Keratinocyte (primary cell): ENCODE results near the gene GSTA3. TPM values are rescaled to one million over a fixed set of nuclear protein-coding genes. Genes with fewer than 3 reads are reported as not detected.

Experiments used
- DNase-seq: peaks from one replicate; pipeline ENCODE4 v3.0.0-alpha.2; 2011; ENCODE audit warnings: low read depth, missing footprints, low spot score
- FAIRE-seq: peaks from 2 replicates; lab custom pipeline; 2011; peaks lifted over from hg19 to GRCh38; lab: Jason Lieb, UNC
- H2AFZ ChIP-seq: 2 replicates; pipeline ENCODE4 v1.6.0; 2012; ENCODE audit warnings: low read length, control low read depth, inconsistent platforms; ENCODE audit not compliant: control insufficient read depth
- H3K27ac ChIP-seq: 2 replicates; pipeline ENCODE4 v1.5.1; 2011; ENCODE audit warnings: low read length; ENCODE audit not compliant: control insufficient read depth, insufficient read depth
- H3K27me3 ChIP-seq: 3 replicates; pipeline ENCODE4 v1.6.0; 2011; ENCODE audit warnings: low read length; ENCODE audit not compliant: control insufficient read depth, insufficient read depth; ENCODE audit errors: extremely low read depth
- H3K36me3 ChIP-seq, 2 experiments: 2 replicates in 1 of 2; 3 replicates in 1 of 2; pipeline ENCODE4 v1.5.1; 2011; ENCODE audit warnings: low read length in 2 of 2, mild to moderate bottlenecking in 1 of 2; ENCODE audit not compliant: control insufficient read depth in 2 of 2, insufficient read depth in 2 of 2; ENCODE audit errors: extremely low read depth in 1 of 2
- H3K4me1 ChIP-seq: 3 replicates; pipeline ENCODE4 v1.5.1; 2011; ENCODE audit warnings: low read length; ENCODE audit not compliant: control insufficient read depth, insufficient read depth; ENCODE audit errors: extremely low read depth
- H3K4me2 ChIP-seq: 3 replicates; pipeline ENCODE4 v1.6.0; 2011; ENCODE audit warnings: low read depth, low read length; ENCODE audit not compliant: control insufficient read depth, insufficient read depth; ENCODE audit errors: extremely low read depth
- H3K4me3 ChIP-seq, 3 experiments: fragments of 200-600 bp in 1 of 3; sonication (generic) in 1 of 3; 2 replicates in 2 of 3; 3 replicates in 1 of 3; pipeline ENCODE4 v1.5.1; 2011 to 2016; ENCODE audit warnings: low read length in 3 of 3, mild to moderate bottlenecking in 3 of 3, control low read depth in 2 of 3, inconsistent platforms in 1 of 3, low read depth in 1 of 3, mixed read lengths in 1 of 3, mixed run types in 1 of 3, moderate library complexity in 1 of 3; ENCODE audit not compliant: control insufficient read depth in 2 of 3, insufficient read depth in 2 of 3; ENCODE audit errors: extremely low read depth in 1 of 3
- H3K79me2 ChIP-seq: 2 replicates; pipeline ENCODE4 v1.6.0; 2012; ENCODE audit warnings: low read length; ENCODE audit not compliant: control insufficient read depth, insufficient read depth
- H3K9ac ChIP-seq: 3 replicates; pipeline ENCODE4 v1.6.0; 2011; ENCODE audit warnings: low read length; ENCODE audit not compliant: control insufficient read depth, insufficient read depth; ENCODE audit errors: extremely low read depth
- H3K9me1 ChIP-seq: 3 replicates; pipeline ENCODE4 v1.6.0; 2011; ENCODE audit warnings: low read length; ENCODE audit not compliant: control insufficient read depth, insufficient read depth; ENCODE audit errors: extremely low read depth
- H3K9me3 ChIP-seq: 2 replicates; pipeline ENCODE4 v1.5.1; 2012; ENCODE audit warnings: low read depth, low read length; ENCODE audit not compliant: control insufficient read depth
- H4K20me1 ChIP-seq: 3 replicates; pipeline ENCODE4 v1.6.0; 2011; ENCODE audit warnings: low read length; ENCODE audit not compliant: control insufficient read depth, insufficient read depth; ENCODE audit errors: extremely low read depth
- EZH2 ChIP-seq: IDR thresholded peaks from one replicate; pipeline ENCODE4 v1.6.1; 2012; ENCODE audit warnings: inconsistent platforms, mild to moderate bottlenecking, low read length, moderate library complexity
- dilution Hi-C: fragments of 300-500 bp; cut with MboI; formaldehyde crosslinking; loops from one replicate; pipeline ENCODE4 v1.7.0; 2020; ENCODE audit warnings: low sequenced_read_pairs; ENCODE audit not compliant: extremely low pct_ligation_motif_present
- polyA plus RNA-seq, 5 experiments: library from polyadenylated mRNA; depleted of rRNA in 3 of 5; stranded (reverse) in 3 of 5; stranded (forward) in 1 of 5; unstranded in 1 of 5; fragments of >200 nt; gene quantifications; 1 replicate in 1 of 5; 2 replicates in 3 of 5; 3 replicates in 1 of 5; pipeline versions ENCODE4 v1.2.1 to v1.2.3, GENCODE V29; 2011 to 2012; ENCODE audit warnings: missing spikeins in 2 of 5, low read depth in 1 of 5, low replicate concordance in 1 of 5
- TF ChIP-seq, protein P1 (sequence below), 3 experiments: IDR thresholded peaks in 1 of 3; conservative IDR thresholded peaks in 1 of 3; optimal IDR thresholded peaks in 1 of 3; 2 replicates in 2 of 3; 3 replicates in 1 of 3; pipeline versions ENCODE3 to v1.5.1; 2011; ENCODE audit warnings: low read length in 3 of 3, mild to moderate bottlenecking in 3 of 3, moderate library complexity in 2 of 3, control low read depth in 1 of 3, inconsistent platforms in 1 of 3; ENCODE audit not compliant: insufficient read depth in 2 of 3; ENCODE audit errors: extremely low read depth in 1 of 3

Gene GSTA3
- polyA plus RNA-seq, 1 donor (not counting 4 experiments of a cell fraction or from before 2014, with no cell fraction given) = not detected

GRCh38 chr6:52927451-52927850 is 18.0 kb upstream of the GSTA3 start:
- TF ChIP-seq, protein P1, sequence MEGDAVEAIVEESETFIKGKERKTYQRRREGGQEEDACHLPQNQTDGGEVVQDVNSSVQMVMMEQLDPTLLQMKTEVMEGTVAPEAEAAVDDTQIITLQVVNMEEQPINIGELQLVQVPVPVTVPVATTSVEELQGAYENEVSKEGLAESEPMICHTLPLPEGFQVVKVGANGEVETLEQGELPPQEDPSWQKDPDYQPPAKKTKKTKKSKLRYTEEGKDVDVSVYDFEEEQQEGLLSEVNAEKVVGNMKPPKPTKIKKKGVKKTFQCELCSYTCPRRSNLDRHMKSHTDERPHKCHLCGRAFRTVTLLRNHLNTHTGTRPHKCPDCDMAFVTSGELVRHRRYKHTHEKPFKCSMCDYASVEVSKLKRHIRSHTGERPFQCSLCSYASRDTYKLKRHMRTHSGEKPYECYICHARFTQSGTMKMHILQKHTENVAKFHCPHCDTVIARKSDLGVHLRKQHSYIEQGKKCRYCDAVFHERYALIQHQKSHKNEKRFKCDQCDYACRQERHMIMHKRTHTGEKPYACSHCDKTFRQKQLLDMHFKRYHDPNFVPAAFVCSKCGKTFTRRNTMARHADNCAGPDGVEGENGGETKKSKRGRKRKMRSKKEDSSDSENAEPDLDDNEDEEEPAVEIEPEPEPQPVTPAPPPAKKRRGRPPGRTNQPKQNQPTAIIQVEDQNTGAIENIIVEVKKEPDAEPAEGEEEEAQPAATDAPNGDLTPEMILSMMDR (optimal IDR thresholded peaks at IDR 0.05 in 1 of 3, IDR thresholded peaks at IDR 0.05 in 1 of 3, conservative IDR thresholded peaks at IDR 0.05 in 1 of 3; ENCODE audit: extremely low read depth in 1 of 3, insufficient read depth in 2 of 3, low read length in 3 of 3) = no peak
- TF ChIP-seq EZH2 = no peak
- Histone ChIP-seq H3K36me3 (no peaks in the 10 kb centered on the region), H3K9ac (no peak overlapping the region), H3K4me3 (no peak overlapping the region), H3K4me2 (no peak overlapping the region), H3K27me3 (no peaks in the 10 kb centered on the region), H4K20me1 (no peaks in the 10 kb centered on the region), H3K9me1 (no peaks in the 10 kb centered on the region), H3K27ac (no peak overlapping the region), H3K79me2 (no peaks in the 10 kb centered on the region), H3K9me3 (no peaks in the 10 kb centered on the region), H3K4me1 (peaks cover 13% of the 10 kb centered on the region), H2AFZ (no peak overlapping the region)
- DNase-seq (no peak), FAIRE-seq (no peak)
- dilution Hi-C loops = no loop called here

DNA sequence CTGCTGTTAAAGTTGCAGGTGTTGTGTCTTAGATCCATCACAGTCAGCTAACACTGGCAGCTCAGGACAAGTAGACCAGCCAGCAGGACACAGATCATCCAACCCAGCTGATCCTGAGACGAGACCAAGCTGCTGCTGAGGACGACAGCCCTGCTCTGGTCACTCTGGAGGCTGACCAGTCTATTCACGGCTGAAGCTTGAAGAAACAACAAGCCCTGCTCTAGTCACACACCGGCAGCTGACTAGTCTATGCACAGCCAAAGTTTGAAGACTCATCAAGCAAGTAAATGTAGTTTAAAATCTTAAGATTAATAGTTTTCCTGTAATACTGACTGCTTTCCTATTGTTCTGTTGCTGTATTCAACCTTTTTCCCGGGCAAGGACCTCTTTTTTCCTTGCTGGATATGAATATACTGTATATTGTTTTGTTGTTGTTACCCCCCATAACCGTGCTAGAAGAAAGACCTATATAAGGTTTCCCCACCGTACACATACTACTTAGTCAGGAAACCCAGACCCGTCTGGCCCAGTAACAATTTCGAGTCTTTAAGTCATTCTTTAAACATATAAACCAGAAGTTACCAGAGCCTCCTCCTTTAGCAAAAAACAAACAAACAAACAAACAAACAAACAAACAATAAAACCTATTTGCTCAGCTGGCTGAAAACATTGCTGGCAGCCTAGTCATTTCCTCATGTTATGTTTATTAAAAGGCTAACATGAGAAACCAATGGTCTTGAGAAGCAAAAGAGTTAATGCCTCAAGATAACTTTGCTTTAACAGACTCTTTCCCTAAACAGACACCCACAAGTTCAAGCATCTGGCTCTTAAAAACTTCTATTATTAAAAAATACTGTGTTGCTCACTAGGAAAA is 16.7 kb upstream of the GSTA3 start:
- H3K27ac ChIP-seq = no peak overlapping the region
- dilution Hi-C loops = no loop called here

More for the DNA sequence above, 16.7 kb upstream of the GSTA3 start:
- no peaks in the 10 kb centered on the region for H4K20me1 ChIP-seq
- no peak overlapping the region for H2AFZ ChIP-seq
- DNase-seq (no peak), FAIRE-seq (no peak)
- TF ChIP-seq, protein P1 (optimal IDR thresholded peaks at IDR 0.05 in 1 of 3, IDR thresholded peaks at IDR 0.05 in 1 of 3, conservative IDR thresholded peaks at IDR 0.05 in 1 of 3; ENCODE audit: extremely low read depth in 1 of 3, insufficient read depth in 2 of 3, low read length in 3 of 3) = no peak
- TF ChIP-seq EZH2 = no peak
- no peak overlapping the region for H3K4me2 ChIP-seq
- H3K9me1 ChIP-seq = no peaks in the 10 kb centered on the region
- no peaks in the 10 kb centered on the region for H3K36me3 ChIP-seq
- no peaks in the 10 kb centered on the region for H3K27me3 ChIP-seq
- peaks cover 13% of the 10 kb centered on the region for H3K4me1 ChIP-seq
- no peaks in the 10 kb centered on the region for H3K9me3 ChIP-seq
- H3K4me3 ChIP-seq = no peak overlapping the region
- H3K9ac ChIP-seq = no peak overlapping the region
- no peaks in the 10 kb centered on the region for H3K79me2 ChIP-seq
